ENCODE measurements around the gene NTSR2.

- TF ChIP-seq CTCF (IDR thresholded peaks at IDR 0.05) (no peak), ZFX (IDR thresholded peaks at IDR 0.05; ENCODE audit: borderline replicate concordance) (no peak)
Observed at GRCh38 chr2:11682590-11682915, 12.6 kb upstream of the NTSR2 start.

All from 22Rv1 (cell line).